Measurements from ENCODE around the gene WNT7A.

Gene WNT7A

GRCh38 chr3:13868844-13869724, 10.8 kb downstream of the WNT7A start:
- TF ChIP-seq EZH2phosphoT487 (IDR thresholded peaks at IDR 0.05; ENCODE audit: low read length) (no peak), CTCF (IDR thresholded peaks at IDR 0.05; ENCODE audit: low read length) (no peak), EZH2 (optimal IDR thresholded peaks at IDR 0.05; ENCODE audit: low read depth, low read length) (no peak)
- Histone ChIP-seq H3K27ac (ENCODE audit: low read length) (no peak overlapping the region), H3K27me3 (replicated peaks; ENCODE audit: insufficient read depth, low read length) (peaks cover 46% of the 10 kb centered on the region)

GRCh38 chr3:13867732-13868131, 12.1 kb downstream of the WNT7A start:
- H3F3A ChIP-seq (ENCODE audit: insufficient read depth, low read length), result no peaks in the 10 kb centered on the region
- no peaks in the 10 kb centered on the region for H4K20me1 ChIP-seq (ENCODE audit: insufficient read depth, low read length)
- no peak overlapping the region for H3K4me2 ChIP-seq (ENCODE audit: low read depth, low read length)
- H3K27me3 ChIP-seq (replicated peaks; ENCODE audit: insufficient read depth, low read length), result peaks cover 47% of the 10 kb centered on the region
- no peak overlapping the region for H2AFZ ChIP-seq (ENCODE audit: low read length)
- no peaks in the 10 kb centered on the region for H3K36me3 ChIP-seq (replicated peaks; ENCODE audit: insufficient read depth, low read length)
- TF ChIP-seq EZH2phosphoT487 (IDR thresholded peaks at IDR 0.05; ENCODE audit: low read length), result no peak
- TF ChIP-seq CTCF (IDR thresholded peaks at IDR 0.05; ENCODE audit: low read length), result no peak
- TF ChIP-seq EZH2 (optimal IDR thresholded peaks at IDR 0.05; ENCODE audit: low read depth, low read length), result no peak
- no peaks in the 10 kb centered on the region for H3K4me1 ChIP-seq (ENCODE audit: low read length)
- H3K9ac ChIP-seq (ENCODE audit: low read length), result no peak overlapping the region
- H3K9me3 ChIP-seq (replicated peaks; ENCODE audit: insufficient read depth, low read length), result no peaks in the 10 kb centered on the region
- H3K9me2 ChIP-seq (replicated peaks; ENCODE audit: insufficient read depth, low read length), result no peaks in the 10 kb centered on the region
- H3K4me3 ChIP-seq (ENCODE audit: low read length), result no peak overlapping the region
- DNase-seq, result no peak
- H3K79me2 ChIP-seq (ENCODE audit: low read length), result no peaks in the 10 kb centered on the region
- H3K27ac ChIP-seq (ENCODE audit: low read length), result no peak overlapping the region

More at GRCh38 chr3:13868844-13869724, 10.8 kb downstream of the WNT7A start:
- H4K20me1 ChIP-seq (ENCODE audit: insufficient read depth, low read length), result no peaks in the 10 kb centered on the region
- H3K36me3 ChIP-seq (replicated peaks; ENCODE audit: insufficient read depth, low read length), result no peaks in the 10 kb centered on the region
- no peak overlapping the region for H3K4me3 ChIP-seq (ENCODE audit: low read length)
- no peaks in the 10 kb centered on the region for H3K9me3 ChIP-seq (replicated peaks; ENCODE audit: insufficient read depth, low read length)
- H3K9ac ChIP-seq (ENCODE audit: low read length), result no peak overlapping the region
- no peaks in the 10 kb centered on the region for H3K9me2 ChIP-seq (replicated peaks; ENCODE audit: insufficient read depth, low read length)
- DNase-seq, result no peak
- H3K4me1 ChIP-seq (ENCODE audit: low read length), result no peaks in the 10 kb centered on the region
- no peak overlapping the region for H2AFZ ChIP-seq (ENCODE audit: low read length)
- H3K4me2 ChIP-seq (ENCODE audit: low read depth, low read length), result no peak overlapping the region
- H3F3A ChIP-seq (ENCODE audit: insufficient read depth, low read length), result no peaks in the 10 kb centered on the region
- H3K79me2 ChIP-seq (ENCODE audit: low read length), result no peaks in the 10 kb centered on the region

GRCh38 chr3:13866041-13866965, 13.6 kb downstream of the WNT7A start:
- H3K27me3 ChIP-seq (replicated peaks; ENCODE audit: insufficient read depth, low read length), result peaks cover 49% of the 10 kb centered on the region
- no peak overlapping the region for H3K9ac ChIP-seq (ENCODE audit: low read length)
- H3K9me2 ChIP-seq (replicated peaks; ENCODE audit: insufficient read depth, low read length), result no peaks in the 10 kb centered on the region
- H3K4me3 ChIP-seq (ENCODE audit: low read length), result no peak overlapping the region
- no peaks in the 10 kb centered on the region for H3K79me2 ChIP-seq (ENCODE audit: low read length)
- H3K4me2 ChIP-seq (ENCODE audit: low read depth, low read length), result no peak overlapping the region
- no peaks in the 10 kb centered on the region for H4K20me1 ChIP-seq (ENCODE audit: insufficient read depth, low read length)
- DNase-seq, result no peak
- no peaks in the 10 kb centered on the region for H3K9me3 ChIP-seq (replicated peaks; ENCODE audit: insufficient read depth, low read length)
- TF ChIP-seq CTCF (IDR thresholded peaks at IDR 0.05; ENCODE audit: low read length), result no peak
- no peak for TF ChIP-seq EZH2phosphoT487 (IDR thresholded peaks at IDR 0.05; ENCODE audit: low read length)
- TF ChIP-seq EZH2 (optimal IDR thresholded peaks at IDR 0.05; ENCODE audit: low read depth, low read length), result no peak
- H3K36me3 ChIP-seq (replicated peaks; ENCODE audit: insufficient read depth, low read length), result no peaks in the 10 kb centered on the region
- no peaks in the 10 kb centered on the region for H3K4me1 ChIP-seq (ENCODE audit: low read length)
- H3F3A ChIP-seq (ENCODE audit: insufficient read depth, low read length), result no peaks in the 10 kb centered on the region
- H3K27ac ChIP-seq (ENCODE audit: low read length), result no peak overlapping the region
- no peak overlapping the region for H2AFZ ChIP-seq (ENCODE audit: low read length)
